ENCODE data around the gene TIFAB. TPM values are rescaled to one million over a fixed set of nuclear protein-coding genes. Genes with fewer than 3 reads are reported as not detected.

The TIFAB gene
- total RNA-seq, 1 experiment from 2014 or later: not detected

GRCh38 chr5:135441919-135442318 is 10.2 kb downstream of the TIFAB start:
- BruUV-seq (replicated peaks): no TSS peak
- Histone ChIP-seq H3K4me2 (ENCODE audit: low read length) (no peak overlapping the region), H3K27me3 (ENCODE audit: insufficient read depth, low read length) (no peaks in the 10 kb centered on the region; the same call in 1 of the 2 replicates), H3K9me2 (ENCODE audit: insufficient read depth) (no peaks in the 10 kb centered on the region), H3K27ac (ENCODE audit: low read depth, low read length) (no peak overlapping the region), H3K9me3 (ENCODE audit: control insufficient read depth in 1 of 2, insufficient read depth in 1 of 2, low read depth in 1 of 2, low read length in 2 of 2) (no peaks in the 10 kb centered on the region), H3K4me1 (ENCODE audit: control insufficient read depth in 1 of 2, insufficient read depth in 2 of 2, low read length in 2 of 2) (peaks cover 10 to 17% of the 10 kb centered on the region in 2 experiments; a peak in 3 of 4 replicates), H3K79me2 (ENCODE audit: insufficient read depth, low read length) (no peaks in the 10 kb centered on the region), H2AFZ (ENCODE audit: low read depth, low read length, poor library complexity, severe bottlenecking) (no peak overlapping the region), H3K4me3 (replicated peaks in 1 of 2; ENCODE audit: low read depth in 1 of 2, low read length in 2 of 2) (no peak overlapping the region), H3K9ac (ENCODE audit: low read length) (no peak overlapping the region), H4K20me1 (ENCODE audit: insufficient read depth) (no peaks in the 10 kb centered on the region), H3K36me3 (ENCODE audit: control insufficient read depth in 1 of 2, insufficient read depth in 2 of 2, low read length in 2 of 2) (no peaks in the 10 kb centered on the region)
- POLR2A ChIA-PET: no interaction called here
- RAD21 ChIA-PET (ENCODE audit: low non-redundant PET in 1 of 2, low total read pairs in 2 of 2, uncharacterized antibody in 2 of 2, unreplicated experiment in 2 of 2): no interaction called here
- CTCF ChIA-PET: interaction anchor here (2.2 kb wide), 1 partner anchor 16 kb away, joined by 7 read pairs; no protein-coding TSS in a partner anchor
- no peak for ATAC-seq
- TF ChIP-seq JUND (IDR thresholded peaks at IDR 0.05) (no peak), POLR2AphosphoS5 (IDR thresholded peaks at IDR 0.05; ENCODE audit: low read depth, low read length) (no peak), CBX3 (IDR thresholded peaks at IDR 0.05; ENCODE audit: low read depth) (no peak), CTCF (IDR thresholded peaks at IDR 0.05 in 2 of 3, conservative IDR thresholded peaks at IDR 0.05 in 1 of 3; ENCODE audit: borderline replicate concordance in 1 of 3, insufficient read depth in 1 of 3, low read depth in 2 of 3, low read length in 2 of 3) (no peak), FOSL1 (IDR thresholded peaks at IDR 0.05; ENCODE audit: low read depth) (no peak), YY1 (IDR thresholded peaks at IDR 0.05; ENCODE audit: extremely low read depth, insufficient replicate concordance, low read depth, low read length) (no peak), RAD21 (IDR thresholded peaks at IDR 0.05; ENCODE audit: low read depth) (no peak), ZFX (IDR thresholded peaks at IDR 0.05) (no peak), ELF1 (IDR thresholded peaks at IDR 0.05; ENCODE audit: borderline replicate concordance, low read depth) (no peak), POLR2A (IDR thresholded peaks at IDR 0.05; ENCODE audit: borderline replicate concordance, extremely low read depth, insufficient read depth, insufficient read length) (no peak), EGR1 (IDR thresholded peaks at IDR 0.05; ENCODE audit: low read depth) (no peak), SP1 (IDR thresholded peaks at IDR 0.05; ENCODE audit: low read depth) (no peak), ZBTB33 (IDR thresholded peaks at IDR 0.05; ENCODE audit: extremely low read depth, insufficient replicate concordance, low read length) (no peak), ATF3 (IDR thresholded peaks at IDR 0.05) (no peak), TCF7L2 (IDR thresholded peaks at IDR 0.05; ENCODE audit: borderline replicate concordance, extremely low read depth, insufficient read depth, insufficient read length) (no peak), EZH2 (IDR thresholded peaks at IDR 0.05) (no peak), SRF (IDR thresholded peaks at IDR 0.05; ENCODE audit: low read depth) (no peak), EZH2phosphoT487 (IDR thresholded peaks at IDR 0.05; ENCODE audit: borderline replicate concordance) (no peak)
- intact Hi-C loops (cut with micrococcal nuclease): no loop called here
- DNase-seq (ENCODE audit: low read depth, low spot score): no peak

Measured in HCT116 (cell line).